GM21825 (cell line): ENCODE results near the gene MAD2L1BP.
"Not testable (repeated sequence)": the region's sequence is repeated elsewhere in the genome, so short reads cannot be mapped to it uniquely, and the experiment has no call there.

Experiments used
- ATAC-seq: cut with Tn5 transposase; IDR thresholded peaks from one replicate; pipeline ENCODE4 v1.9.1; 2021; ENCODE audit warnings: mild to moderate bottlenecking, moderate library complexity; ENCODE audit not compliant: unreplicated experiment

The MAD2L1BP gene

GRCh38 chr6:43625393-43625992 lies 10.1 kb upstream of the MAD2L1BP start:
- no peak for ATAC-seq

GRCh38 chr6:43627008-43627825 lies 8.4 kb upstream of the MAD2L1BP start:
- no peak for ATAC-seq

- ATAC-seq, result peak; percentile 10
Measured at GRCh38 chr6:43628393-43629103, 7.1 kb upstream of the MAD2L1BP start.

- ATAC-seq, result peak; percentile 80
Measured at GRCh38 chr6:43629104-43629504, 6.5 kb upstream of the MAD2L1BP start, which contains the start of gene GTPBP2. GTPBP2 (minus strand) TSS chr6:43629264; CDS start chr6:43629162, 102 bp downstream.

GRCh38 chr6:43629505-43630300 lies 5.9 kb upstream of the MAD2L1BP start:
- peak; percentile 64 for ATAC-seq

- ATAC-seq, result no peak
Measured at GRCh38 chr6:43630980-43631619, 4.5 kb upstream of the MAD2L1BP start.

GRCh38 chr6:43633002-43633401 lies 2.6 kb upstream of the MAD2L1BP start:
- ATAC-seq, result not testable (repeated sequence)

- ATAC-seq, result no peak
Measured at GRCh38 chr6:43634702-43635303, 837 bp upstream of the MAD2L1BP start.

GRCh38 chr6:43636308-43636659 lies 644 bp downstream of the MAD2L1BP start:
- ATAC-seq, result no peak

GRCh38 chr6:43639984-43640800 lies 4.6 kb downstream of the MAD2L1BP start:
- no peak for ATAC-seq

GRCh38 chr6:43644940-43645612 lies 9.4 kb downstream of the MAD2L1BP start, which contains the start of gene RSPH9:
RSPH9 (plus strand) TSS chr6:43645036; CDS start chr6:43645099, 63 bp downstream.
- peak; percentile 54 for ATAC-seq

- no peak for ATAC-seq
Measured at GRCh38 chr6:43645613-43645964, 9.9 kb downstream of the MAD2L1BP start.

- ATAC-seq, result no peak
Measured at GRCh38 chr6:43647613-43648012, 12.0 kb downstream of the MAD2L1BP start.

- no peak for ATAC-seq
Measured at GRCh38 chr6:43648248-43648647, 12.6 kb downstream of the MAD2L1BP start.

GRCh38 chr6:43652822-43653221 lies 17.2 kb downstream of the MAD2L1BP start:
- not testable (repeated sequence) for ATAC-seq

GRCh38 chr6:43657221-43657802 lies 21.7 kb downstream of the MAD2L1BP start:
- no peak for ATAC-seq

GRCh38 chr6:43658161-43658560 lies 22.5 kb downstream of the MAD2L1BP start:
- no peak for ATAC-seq

- not testable (repeated sequence) for ATAC-seq
Measured at GRCh38 chr6:43662948-43663347, 27.3 kb downstream of the MAD2L1BP start.
